Measurements from ENCODE around the gene RNF223.
"Not testable (repeated sequence)": the region's sequence is repeated elsewhere in the genome, so short reads cannot be mapped to it uniquely, and the experiment has no call there.

The RNF223 gene

GRCh38 chr1:1069711-1070676 is 4.1 kb downstream of the RNF223 start:
- DNase-seq = no peak

GRCh38 chr1:1069056-1069710 is 4.9 kb downstream of the RNF223 start:
- DNase-seq = peak; percentile 90

- DNase-seq = peak; percentile 74
These were observed 5.5 kb downstream of the RNF223 start for GRCh38 chr1:1068517-1069055.

GRCh38 chr1:1067860-1068516 is 6.1 kb downstream of the RNF223 start:
- no peak for DNase-seq

- no peak for DNase-seq
These were observed 6.7 kb downstream of the RNF223 start for GRCh38 chr1:1067284-1067859.

GRCh38 chr1:1066403-1067283 is 7.5 kb downstream of the RNF223 start:
- no peak for DNase-seq

- not testable (repeated sequence) for DNase-seq
These were observed 8.2 kb downstream of the RNF223 start for GRCh38 chr1:1065940-1066304.

GRCh38 chr1:1065265-1065939 is 8.7 kb downstream of the RNF223 start:
- no peak for DNase-seq

GRCh38 chr1:1063945-1064831 is 9.9 kb downstream of the RNF223 start:
- peak; percentile 79 for DNase-seq

- no peak for DNase-seq
These were observed 10.7 kb downstream of the RNF223 start for GRCh38 chr1:1063261-1063944.

- DNase-seq = no peak
These were observed 11.6 kb downstream of the RNF223 start for GRCh38 chr1:1062348-1063163.

GRCh38 chr1:1061682-1062345 is 12.3 kb downstream of the RNF223 start:
- DNase-seq = no peak

GRCh38 chr1:1060281-1061000 is 13.7 kb downstream of the RNF223 start:
- DNase-seq = no peak

- DNase-seq = peak; percentile 90
These were observed 14.4 kb downstream of the RNF223 start for GRCh38 chr1:1059494-1060280.

GRCh38 chr1:1058921-1059493 is 15.1 kb downstream of the RNF223 start:
- peak; percentile 37 for DNase-seq

Measured in CD4-positive, alpha-beta T cell treated with Interleukin-17A for 1 hour (primary cell).